ENCODE results near the gene MEX3D. TPM values are rescaled to one million over a fixed set of nuclear protein-coding genes. Genes with fewer than 3 reads are reported as not detected.
"Not testable (repeated sequence)": the region's sequence is repeated elsewhere in the genome, so short reads cannot be mapped to it uniquely, and the experiment has no call there.

MEX3D gene
- total and polyA plus RNA-seq, 5 donors from 2014 or later = 0.21 to 3.6 TPM; not detected in 3

DNA sequence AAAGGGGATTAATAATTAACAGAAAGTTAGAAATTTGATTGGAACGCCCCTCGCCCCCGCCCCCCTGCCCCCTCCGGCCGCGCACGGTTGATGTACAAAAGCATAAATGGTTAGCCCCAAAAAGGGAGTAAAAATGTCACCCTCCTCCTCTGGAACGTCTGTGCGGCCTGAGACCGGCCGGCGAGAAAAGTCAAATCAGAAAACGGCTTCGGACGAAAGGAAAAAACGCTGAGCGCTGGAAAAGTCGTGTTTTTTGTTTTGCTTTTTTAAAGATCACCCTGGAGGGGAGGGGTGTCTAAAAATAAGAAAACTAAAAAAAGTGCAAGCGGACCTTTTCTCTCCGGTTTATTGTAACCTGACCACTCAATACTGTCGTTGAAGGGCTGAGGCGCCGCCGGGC lies 13.2 kb downstream of the MEX3D start:
- no peaks in the 10 kb centered on the region for H3K4me1 Mint-ChIP-seq
- H3K4me1 ChIP-seq (ENCODE audit: control insufficient read depth, insufficient read depth, low read length, poor library complexity, severe bottlenecking) = no peaks in the 10 kb centered on the region
- no peaks in the 10 kb centered on the region for H3K9me3 ChIP-seq (ENCODE audit: control insufficient read depth in 2 of 2, low read length in 2 of 2)
- no peaks in the 10 kb centered on the region for H3K9me3 Mint-ChIP-seq
- H3K27me3 ChIP-seq (ENCODE audit: control insufficient read depth, insufficient read depth, low read length) = no peaks in the 10 kb centered on the region
- no peak overlapping the region for H3K27ac ChIP-seq (ENCODE audit: insufficient read depth, low read length, poor library complexity, severe bottlenecking)
- no peaks in the 10 kb centered on the region for H3K27me3 Mint-ChIP-seq
- DNase-seq (no peak), ATAC-seq (ENCODE audit: low read depth in 2 of 2) (no peak)
- H3K36me3 ChIP-seq (ENCODE audit: control insufficient read depth, insufficient read depth, low read length) = no peaks in the 10 kb centered on the region
- H3K4me3 ChIP-seq (ENCODE audit: low read depth, low read length) = no peak overlapping the region
- H3K4me3 Mint-ChIP-seq = no peak overlapping the region
- no peak overlapping the region for H3K27ac Mint-ChIP-seq
- H3K36me3 Mint-ChIP-seq = no peaks in the 10 kb centered on the region

DNA sequence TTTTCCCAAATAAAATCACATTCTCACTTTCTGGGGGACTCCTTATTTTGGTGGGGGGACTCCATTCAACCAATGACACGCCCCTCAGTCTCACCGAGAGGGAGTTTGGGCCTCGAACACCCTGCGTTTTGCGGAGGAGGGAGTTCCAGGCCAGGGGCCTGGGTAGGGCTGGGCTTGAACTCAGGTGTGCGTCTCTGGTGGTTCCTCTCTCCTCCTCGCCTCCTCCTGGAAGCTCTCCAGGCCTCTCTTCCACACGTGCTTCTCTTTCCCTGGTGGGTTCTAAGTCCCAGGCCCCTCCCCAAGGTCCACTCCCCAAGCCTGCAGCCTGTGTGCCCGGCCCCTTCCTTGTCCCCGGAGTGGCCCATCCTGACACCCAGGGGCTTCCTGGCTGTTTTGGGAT lies 14.7 kb downstream of the MEX3D start:
- Mint-ChIP-seq H3K27me3 (no peaks in the 10 kb centered on the region), H3K4me1 (no peaks in the 10 kb centered on the region), H3K27ac (peak overlapping the region in 1 of 3 donors; percentile 90), H3K4me3 (no peak overlapping the region), H3K9me3 (no peaks in the 10 kb centered on the region), H3K36me3 (no peaks in the 10 kb centered on the region)
- DNase-seq (no peak), ATAC-seq (ENCODE audit: low read depth in 2 of 2) (no peak)
- Histone ChIP-seq H3K4me3 (ENCODE audit: low read depth, low read length) (no peak overlapping the region), H3K27me3 (ENCODE audit: control insufficient read depth, insufficient read depth, low read length) (no peaks in the 10 kb centered on the region), H3K9me3 (ENCODE audit: control insufficient read depth in 2 of 2, low read length in 2 of 2) (no peaks in the 10 kb centered on the region), H3K36me3 (ENCODE audit: control insufficient read depth, insufficient read depth, low read length) (no peaks in the 10 kb centered on the region), H3K27ac (ENCODE audit: insufficient read depth, low read length, poor library complexity, severe bottlenecking) (no peak overlapping the region), H3K4me1 (ENCODE audit: control insufficient read depth, insufficient read depth, low read length, poor library complexity, severe bottlenecking) (no peaks in the 10 kb centered on the region)

DNA sequence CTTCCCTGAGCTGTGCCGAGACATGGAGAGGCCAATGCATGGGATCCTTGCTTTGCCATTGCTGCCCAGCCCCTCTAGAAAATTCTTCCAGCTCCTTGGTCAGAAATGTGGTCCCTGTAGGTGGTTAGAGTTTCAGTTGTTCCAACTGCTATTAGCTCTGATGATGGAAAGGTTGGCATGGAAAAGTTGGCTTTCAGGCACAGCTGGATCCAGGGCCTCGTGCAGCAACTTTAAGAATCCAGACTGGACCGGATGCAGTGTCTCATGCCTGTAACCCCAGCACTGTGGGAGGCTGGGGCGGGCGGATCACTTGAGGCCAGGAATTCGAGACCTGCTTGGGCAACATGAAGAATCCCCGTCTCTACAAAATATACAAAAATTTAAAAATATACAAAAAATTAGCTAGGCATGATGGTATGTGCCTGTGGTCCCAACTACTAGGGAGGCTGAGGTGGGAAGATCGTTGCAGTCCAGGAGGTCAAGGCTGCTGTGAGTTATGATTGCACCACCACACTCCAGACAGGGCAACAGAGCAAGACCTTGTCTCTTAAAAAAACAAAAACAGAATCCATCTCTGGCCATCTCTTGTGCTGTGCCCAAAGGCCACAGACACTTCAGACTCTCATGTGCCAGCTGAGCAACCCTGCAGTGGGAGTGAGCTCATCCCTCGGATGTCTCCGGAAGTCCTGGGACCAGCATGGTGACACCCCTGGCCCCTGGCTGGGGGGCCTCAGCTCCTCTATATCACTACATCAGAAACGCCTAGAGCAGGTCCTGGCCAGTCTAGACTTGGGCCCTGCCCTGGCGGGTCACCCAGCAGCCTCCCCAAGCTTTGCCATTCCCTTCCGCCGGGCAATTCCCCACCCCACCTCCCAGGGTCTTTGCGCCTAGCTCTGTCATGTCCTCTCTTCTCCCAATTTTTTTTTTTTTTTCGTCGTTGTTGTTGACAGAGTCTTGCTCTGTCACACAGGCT lies 16.8 kb downstream of the MEX3D start:
- no peak overlapping the region for H3K4me3 Mint-ChIP-seq
- no peak overlapping the region for H3K27ac ChIP-seq (ENCODE audit: insufficient read depth, low read length, poor library complexity, severe bottlenecking)

DNA sequence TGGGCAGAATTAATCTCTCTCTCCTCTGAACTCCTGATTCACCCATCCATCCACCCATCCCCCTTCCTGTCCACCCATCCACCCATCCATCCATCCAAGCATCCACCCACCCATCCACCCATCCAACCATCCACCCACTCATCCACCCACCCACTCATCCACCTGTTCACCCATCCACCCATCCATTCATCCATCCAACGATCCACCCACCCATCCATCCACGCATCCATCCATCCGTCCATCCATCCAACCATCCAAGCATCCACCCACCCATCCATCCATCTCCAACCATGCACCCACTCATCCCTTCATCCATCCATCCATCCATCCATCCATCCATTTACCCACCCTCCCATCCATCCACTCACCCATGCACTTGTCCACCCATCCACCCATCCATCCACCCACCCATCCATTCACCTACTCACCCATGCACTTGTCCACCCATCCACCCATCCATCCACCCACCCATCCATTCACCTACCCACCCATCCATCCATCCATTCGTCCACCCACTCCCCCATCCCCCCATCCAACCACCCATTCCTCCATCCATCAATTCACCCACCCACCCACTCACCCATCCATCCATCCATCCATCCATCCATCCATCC lies 18.7 kb downstream of the MEX3D start:
- no peak overlapping the region for H3K4me3 ChIP-seq (ENCODE audit: low read depth, low read length)

More for the DNA sequence above, 16.8 kb downstream of the MEX3D start:
- no peak for ATAC-seq (ENCODE audit: low read depth in 2 of 2)
- Mint-ChIP-seq H3K4me1 (peaks cover 0 to 3% (median under 1%) of the 10 kb centered on the region in 4 donors), H3K27ac (no peak overlapping the region), H3K27me3 (peaks cover 5% of the 10 kb centered on the region), H3K9me3 (no peaks in the 10 kb centered on the region), H3K36me3 (no peaks in the 10 kb centered on the region)
- Histone ChIP-seq H3K4me1 (ENCODE audit: control insufficient read depth, insufficient read depth, low read length, poor library complexity, severe bottlenecking) (no peaks in the 10 kb centered on the region), H3K4me3 (ENCODE audit: low read depth, low read length) (no peak overlapping the region), H3K27me3 (ENCODE audit: control insufficient read depth, insufficient read depth, low read length) (no peaks in the 10 kb centered on the region), H3K36me3 (ENCODE audit: control insufficient read depth, insufficient read depth, low read length) (no peaks in the 10 kb centered on the region), H3K9me3 (ENCODE audit: control insufficient read depth in 2 of 2, low read length in 2 of 2) (no peaks in the 10 kb centered on the region)
- no peak for DNase-seq

DNA sequence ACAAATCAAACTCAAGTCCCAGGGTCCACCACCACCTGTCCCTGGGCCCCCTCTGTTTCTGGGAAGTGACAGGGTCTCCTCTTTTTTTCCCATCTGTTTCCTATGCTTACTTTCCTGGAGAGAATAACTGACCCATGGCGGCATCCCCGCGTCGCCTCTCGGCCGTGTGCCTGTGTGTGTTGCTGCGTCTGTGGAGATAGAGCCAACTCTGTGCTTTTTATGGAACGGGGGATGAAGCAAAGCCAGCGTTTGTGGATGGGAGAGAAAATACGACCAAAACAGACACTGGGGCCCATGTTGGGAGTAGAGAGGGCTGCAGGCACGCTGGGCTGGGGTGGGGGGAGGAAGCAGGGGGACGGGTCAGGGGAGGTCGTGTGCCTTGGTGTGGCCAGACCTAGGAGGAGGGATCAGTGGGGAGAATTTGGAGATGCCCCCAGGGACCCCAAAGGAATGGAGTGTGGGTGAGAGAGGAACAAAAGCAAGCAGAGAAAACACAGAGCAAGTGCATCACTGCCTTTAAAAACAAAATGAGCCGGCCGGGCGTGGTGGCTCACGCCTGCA lies 27.7 kb downstream of the MEX3D start:
- no peak overlapping the region for H3K4me3 Mint-ChIP-seq
- H3K9me3 ChIP-seq (ENCODE audit: control insufficient read depth in 2 of 2, low read length in 2 of 2) = no peaks in the 10 kb centered on the region
- H3K27ac Mint-ChIP-seq = no peak overlapping the region
- no peaks in the 10 kb centered on the region for H3K4me1 Mint-ChIP-seq
- H3K27me3 Mint-ChIP-seq = peaks cover 39% of the 10 kb centered on the region
- no peaks in the 10 kb centered on the region for H3K4me1 ChIP-seq (ENCODE audit: control insufficient read depth, insufficient read depth, low read length, poor library complexity, severe bottlenecking)
- no peak for ATAC-seq (ENCODE audit: low read depth in 2 of 2)
- H3K36me3 Mint-ChIP-seq = no peaks in the 10 kb centered on the region
- H3K4me3 ChIP-seq (ENCODE audit: low read depth, low read length) = no peak overlapping the region
- H3K27ac ChIP-seq (ENCODE audit: insufficient read depth, low read length, poor library complexity, severe bottlenecking) = no peak overlapping the region
- H3K36me3 ChIP-seq (ENCODE audit: control insufficient read depth, insufficient read depth, low read length) = no peaks in the 10 kb centered on the region
- no peak for DNase-seq
- no peaks in the 10 kb centered on the region for H3K27me3 ChIP-seq (ENCODE audit: control insufficient read depth, insufficient read depth, low read length)
- H3K9me3 Mint-ChIP-seq = peaks cover 0 to 4% (median 0%) of the 10 kb centered on the region in 7 donors

More for the DNA sequence above, 18.7 kb downstream of the MEX3D start:
- Mint-ChIP-seq H3K4me1 (peaks cover 0 to 9% (median 3%) of the 10 kb centered on the region in 4 donors), H3K36me3 (no peaks in the 10 kb centered on the region), H3K4me3 (no peak overlapping the region), H3K27ac (no peak overlapping the region), H3K9me3 (no peaks in the 10 kb centered on the region), H3K27me3 (peaks cover 18% of the 10 kb centered on the region)
- H3K27ac ChIP-seq (ENCODE audit: insufficient read depth, low read length, poor library complexity, severe bottlenecking) = no peak overlapping the region
- no peaks in the 10 kb centered on the region for H3K9me3 ChIP-seq (ENCODE audit: control insufficient read depth in 2 of 2, low read length in 2 of 2)
- ATAC-seq (ENCODE audit: low read depth in 2 of 2) = no peak
- no peaks in the 10 kb centered on the region for H3K36me3 ChIP-seq (ENCODE audit: control insufficient read depth, insufficient read depth, low read length)
- no peaks in the 10 kb centered on the region for H3K4me1 ChIP-seq (ENCODE audit: control insufficient read depth, insufficient read depth, low read length, poor library complexity, severe bottlenecking)
- peaks cover 2% of the 10 kb centered on the region for H3K27me3 ChIP-seq (ENCODE audit: control insufficient read depth, insufficient read depth, low read length)
- no peak for DNase-seq

DNA sequence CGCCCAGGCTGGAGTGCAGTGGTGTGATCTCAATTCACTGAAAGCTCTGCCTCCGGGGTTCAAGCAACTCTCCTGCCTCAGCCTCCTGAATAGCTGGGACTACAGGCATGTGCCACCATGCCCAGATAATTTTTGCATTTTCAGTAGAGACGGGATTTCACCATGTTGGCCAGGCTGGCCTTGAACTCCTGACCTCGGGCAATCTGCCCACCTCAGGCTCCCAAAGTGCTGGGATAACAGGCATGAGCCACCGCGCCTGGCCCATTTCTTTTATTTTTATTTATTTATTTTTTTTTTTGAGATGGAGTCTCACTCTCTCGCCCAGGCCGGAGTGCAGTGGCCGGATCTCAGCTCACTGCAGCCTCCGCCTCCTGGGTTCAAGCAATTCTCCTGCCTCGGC lies 28.4 kb downstream of the MEX3D start:
- H3K27me3 Mint-ChIP-seq = peaks cover 32% of the 10 kb centered on the region
- H3K27me3 ChIP-seq (ENCODE audit: control insufficient read depth, insufficient read depth, low read length); H3K9me3 Mint-ChIP-seq; H3K4me3 ChIP-seq (ENCODE audit: low read depth, low read length); DNase-seq; H3K27ac ChIP-seq (ENCODE audit: insufficient read depth, low read length, poor library complexity, severe bottlenecking); H3K27ac Mint-ChIP-seq; H3K9me3 ChIP-seq (ENCODE audit: control insufficient read depth in 2 of 2, low read length in 2 of 2); H3K36me3 ChIP-seq (ENCODE audit: control insufficient read depth, insufficient read depth, low read length); H3K36me3 Mint-ChIP-seq; H3K4me3 Mint-ChIP-seq; ATAC-seq (ENCODE audit: low read depth in 2 of 2); H3K4me1 Mint-ChIP-seq; H3K4me1 ChIP-seq (ENCODE audit: control insufficient read depth, insufficient read depth, low read length, poor library complexity, severe bottlenecking): not testable (repeated sequence)

DNA sequence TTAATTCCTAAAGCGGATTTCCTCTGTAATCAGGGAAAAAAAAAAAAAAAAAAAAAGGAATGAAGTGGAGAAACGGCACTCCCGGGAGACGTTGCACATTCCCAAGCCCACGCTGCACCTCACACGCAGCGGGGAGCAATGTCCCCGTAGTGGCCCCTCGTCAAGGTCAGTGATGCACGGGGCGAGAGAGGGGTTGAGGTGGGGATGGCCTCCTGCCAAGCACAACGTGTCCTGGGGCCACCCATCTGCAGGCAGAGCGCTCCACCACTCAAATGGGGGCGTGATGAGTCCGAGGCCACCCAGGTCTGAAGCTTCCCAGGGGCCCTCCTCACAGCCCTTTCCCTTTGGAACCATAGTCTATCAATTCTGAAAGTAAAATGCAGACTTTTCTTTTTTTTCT lies 29.1 kb downstream of the MEX3D start:
- Histone ChIP-seq H3K4me3 (ENCODE audit: low read depth, low read length) (no peak overlapping the region), H3K27me3 (ENCODE audit: control insufficient read depth, insufficient read depth, low read length) (no peaks in the 10 kb centered on the region), H3K36me3 (ENCODE audit: control insufficient read depth, insufficient read depth, low read length) (no peaks in the 10 kb centered on the region), H3K9me3 (ENCODE audit: control insufficient read depth in 2 of 2, low read length in 2 of 2) (no peaks in the 10 kb centered on the region), H3K27ac (ENCODE audit: insufficient read depth, low read length, poor library complexity, severe bottlenecking) (no peak overlapping the region), H3K4me1 (ENCODE audit: control insufficient read depth, insufficient read depth, low read length, poor library complexity, severe bottlenecking) (no peaks in the 10 kb centered on the region)
- no peaks in the 10 kb centered on the region for H3K36me3 Mint-ChIP-seq
- H3K9me3 Mint-ChIP-seq = peaks cover 0 to 4% (median 0%) of the 10 kb centered on the region in 7 donors
- no peaks in the 10 kb centered on the region for H3K4me1 Mint-ChIP-seq
- ATAC-seq (ENCODE audit: low read depth in 2 of 2) (no peak), DNase-seq (no peak)
- H3K4me3 Mint-ChIP-seq = no peak overlapping the region
- H3K27ac Mint-ChIP-seq = no peak overlapping the region
- peaks cover 32% of the 10 kb centered on the region for H3K27me3 Mint-ChIP-seq

Data from CD4-positive, CD25-positive, alpha-beta regulatory T cell (primary cell).